Activated CD8-positive, alpha-beta memory T cell treated with anti-CD3 and anti-CD28 coated beads, Interleukin-2, amount 50 U/mL, for 24 hours (primary cell): ENCODE data around the gene CEP120.
"Not testable (repeated sequence)": the region's sequence is repeated elsewhere in the genome, so short reads cannot be mapped to it uniquely, and the experiment has no call there.

Experiments
- DNase-seq: peaks from one replicate; pipeline ENCODE4 v3.0.0-alpha.2; 2020; ENCODE audit errors: extremely low read depth

The CEP120 gene

DNA sequence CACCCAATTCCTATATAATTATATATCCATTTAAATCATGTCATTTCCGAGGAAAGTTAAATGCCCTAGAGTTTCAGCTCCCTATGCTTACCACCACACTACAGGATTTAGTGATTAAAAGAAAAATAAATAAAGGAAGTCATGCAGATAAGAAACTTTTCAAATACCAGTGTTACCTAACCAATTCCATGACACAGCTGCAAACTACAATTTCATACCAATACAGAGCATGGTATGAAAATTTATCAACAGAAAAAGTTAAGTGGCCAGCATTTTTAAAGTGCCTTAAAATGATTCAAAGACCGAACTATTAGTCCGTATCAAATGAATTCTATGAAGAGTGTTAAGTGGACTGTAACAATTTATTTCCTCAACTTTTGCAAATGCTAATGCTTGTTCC is 35.9 kb downstream of the CEP120 start:
- DNase-seq: no peak

DNA sequence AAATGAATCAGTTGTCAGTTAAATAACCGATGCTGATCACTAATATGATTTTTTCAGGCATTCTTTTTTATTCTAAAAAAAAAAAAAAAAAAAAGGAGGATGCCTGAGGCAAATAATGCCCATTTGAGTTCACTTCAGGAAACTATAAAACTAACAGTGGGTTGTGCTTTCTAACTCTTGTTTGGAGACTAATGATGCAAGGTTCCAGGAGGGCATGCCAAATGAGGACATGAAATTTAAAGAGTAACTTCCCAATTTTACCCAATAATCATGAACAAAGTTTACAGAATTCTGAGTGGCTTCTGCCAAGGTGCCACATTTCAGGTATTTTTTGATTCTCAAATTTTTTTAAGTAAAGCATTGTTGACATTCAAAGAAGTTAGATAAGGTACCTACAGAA is 41.0 kb downstream of the CEP120 start:
- no peak for DNase-seq

DNA sequence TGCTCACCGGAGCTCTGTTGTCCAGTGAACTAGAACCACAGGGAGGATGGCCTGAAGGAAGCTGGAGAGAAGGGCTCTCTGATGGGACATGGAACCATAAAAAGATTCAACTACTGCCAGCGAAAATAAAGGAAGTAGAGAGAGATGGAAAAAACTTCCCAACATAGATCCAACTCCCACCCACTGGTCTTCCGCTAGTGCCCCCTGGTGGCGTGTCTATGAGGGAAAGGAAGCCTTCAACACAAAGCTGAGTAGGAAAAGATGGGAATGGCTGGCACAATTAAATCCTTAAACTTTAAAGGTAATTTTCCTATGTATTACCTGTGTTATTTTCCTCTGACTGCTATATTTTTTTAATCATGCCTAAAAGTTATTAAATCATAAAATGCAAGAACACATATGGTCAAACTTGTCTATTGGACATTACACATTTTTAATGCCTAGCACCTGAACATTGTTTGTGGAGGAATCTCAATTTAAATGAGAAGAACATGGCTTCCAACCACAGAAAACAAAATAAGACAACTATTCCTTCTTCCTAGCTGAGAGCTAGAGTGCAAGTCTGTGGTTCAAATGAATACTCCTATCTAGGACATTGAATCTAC is 51.5 kb downstream of the CEP120 start:
- DNase-seq: no peak

DNA sequence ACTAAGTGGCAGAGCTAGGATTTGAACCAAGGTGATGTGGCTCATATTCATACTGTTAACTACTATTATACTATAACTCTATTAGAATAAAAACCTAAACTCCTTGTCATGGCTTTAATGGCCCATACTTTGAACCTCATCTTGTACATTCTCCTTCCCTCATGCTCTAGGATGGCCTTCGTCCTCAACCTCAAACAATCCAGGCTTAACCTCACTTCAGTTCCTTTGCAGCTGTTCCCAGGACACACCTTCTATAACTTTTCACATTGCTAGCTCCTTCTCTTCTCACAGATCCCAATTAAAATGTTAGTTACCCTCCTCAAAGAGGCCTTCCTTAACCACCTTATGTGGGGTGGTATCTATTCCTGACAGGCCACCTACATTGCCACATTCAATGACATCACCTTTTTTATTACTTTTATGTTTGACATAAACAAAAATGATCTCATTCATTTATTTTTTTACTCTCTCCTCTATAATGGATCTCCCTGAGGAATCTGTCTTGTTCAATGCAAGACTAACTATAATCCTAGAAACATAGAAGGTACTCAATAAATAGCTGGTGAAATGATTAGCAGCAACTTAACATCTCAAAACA is 53.7 kb downstream of the CEP120 start:
- no peak for DNase-seq

DNA sequence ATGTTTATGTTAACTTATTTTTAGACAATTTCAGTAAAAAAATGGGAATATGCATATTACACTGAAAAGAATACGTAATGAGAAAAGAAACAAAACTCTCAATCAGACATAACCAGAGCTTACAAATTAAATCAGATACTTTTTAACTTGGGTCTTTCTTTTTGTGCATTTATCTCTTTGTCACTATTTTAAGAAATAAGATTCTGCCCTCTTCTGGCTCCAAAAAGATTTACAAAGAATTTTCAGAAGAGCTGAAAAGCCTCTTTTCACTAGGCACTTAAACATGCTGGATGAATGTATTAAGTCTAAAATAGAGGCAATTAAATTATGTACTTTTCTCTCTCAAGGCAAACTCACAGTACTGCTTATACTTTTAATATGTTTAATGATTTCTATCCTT is 55.5 kb downstream of the CEP120 start:
- no peak for DNase-seq

DNA sequence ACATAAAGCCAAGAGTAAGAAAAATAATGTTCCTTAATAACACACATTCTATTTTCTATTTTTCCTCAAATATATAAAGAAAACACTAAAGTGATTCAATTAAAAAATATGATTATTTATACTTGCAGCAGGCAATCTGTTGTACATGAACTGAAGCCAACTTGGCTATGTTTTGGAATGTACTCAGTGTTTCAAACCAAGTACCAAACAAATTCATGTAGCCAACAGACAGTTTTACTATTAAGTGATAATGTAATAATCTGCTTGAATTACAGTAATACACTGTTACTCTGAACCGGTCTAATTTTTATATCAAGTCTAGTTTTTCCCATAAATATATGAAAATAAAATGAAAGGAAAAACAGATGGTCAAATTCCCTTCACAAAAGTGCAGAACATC is 58.0 kb downstream of the CEP120 start:
- no peak for DNase-seq

DNA sequence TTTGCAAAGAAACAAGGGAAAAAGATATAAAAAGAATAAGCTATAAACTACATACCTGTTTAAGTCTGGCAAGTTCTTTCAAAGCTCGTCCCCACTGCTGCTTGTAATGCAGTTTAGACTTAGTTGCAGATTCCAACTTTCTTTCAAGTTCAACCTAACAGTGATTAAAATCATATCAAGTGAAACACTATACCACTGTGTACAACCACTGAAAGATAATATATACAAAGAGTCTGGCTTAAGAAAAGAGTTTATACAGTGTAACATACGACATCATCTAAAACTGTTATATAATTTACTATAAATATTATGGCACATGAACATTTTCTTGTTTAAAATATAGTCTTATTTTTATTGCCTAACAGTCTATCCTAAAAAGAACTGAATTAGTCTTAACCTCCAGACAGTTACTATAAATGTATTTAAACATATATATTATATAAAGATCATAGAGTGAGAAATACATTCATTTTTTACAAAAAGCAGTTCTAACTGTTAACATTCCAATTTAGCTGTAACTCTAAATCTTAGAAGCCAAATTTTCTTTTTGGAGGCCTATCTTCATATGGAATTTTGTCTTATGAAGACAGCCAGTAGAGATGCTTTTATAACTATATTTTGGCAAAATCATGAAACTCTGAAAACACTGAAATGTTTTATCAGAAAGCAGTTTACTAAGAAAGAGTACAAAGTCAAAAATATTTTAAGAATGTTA is 58.6 kb downstream of the CEP120 start:
- no peak for DNase-seq

DNA sequence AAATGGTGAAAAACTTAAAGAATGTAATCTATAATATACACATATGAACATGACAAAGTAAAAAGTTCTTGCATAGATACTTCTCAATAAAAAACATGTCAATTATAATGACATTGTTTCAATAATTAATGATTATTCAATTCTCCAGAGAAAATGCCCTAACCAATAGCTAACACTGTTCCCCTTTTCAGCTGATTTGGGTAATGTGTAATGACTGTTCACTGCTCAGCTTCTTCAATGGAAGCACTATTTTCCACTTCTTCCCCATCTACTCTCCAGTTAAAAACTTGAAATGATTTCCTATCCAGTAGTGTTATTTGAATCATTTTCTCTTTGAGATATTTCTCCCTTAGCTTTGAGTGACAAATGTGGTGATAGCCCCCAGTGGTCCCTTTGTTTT is 62.3 kb downstream of the CEP120 start:
- no peak for DNase-seq

DNA sequence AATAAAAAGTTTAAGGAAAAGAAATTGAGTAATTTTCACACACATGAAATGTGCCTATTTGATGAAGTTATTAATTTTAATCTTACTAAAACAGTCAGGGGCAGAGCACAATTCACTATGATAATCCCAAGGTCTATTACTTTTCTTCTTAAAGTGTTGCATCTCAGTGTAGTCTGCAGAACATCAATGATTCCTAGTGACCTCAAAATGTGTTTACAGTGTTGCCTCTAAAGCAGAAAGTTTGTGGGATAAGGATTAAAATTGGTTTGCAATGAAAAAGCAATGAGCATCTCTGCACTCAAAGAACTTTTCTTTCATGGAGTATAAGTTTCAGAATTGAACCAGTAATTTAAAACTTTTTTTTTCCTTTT is 63.0 kb downstream of the CEP120 start:
- DNase-seq: no peak

DNA sequence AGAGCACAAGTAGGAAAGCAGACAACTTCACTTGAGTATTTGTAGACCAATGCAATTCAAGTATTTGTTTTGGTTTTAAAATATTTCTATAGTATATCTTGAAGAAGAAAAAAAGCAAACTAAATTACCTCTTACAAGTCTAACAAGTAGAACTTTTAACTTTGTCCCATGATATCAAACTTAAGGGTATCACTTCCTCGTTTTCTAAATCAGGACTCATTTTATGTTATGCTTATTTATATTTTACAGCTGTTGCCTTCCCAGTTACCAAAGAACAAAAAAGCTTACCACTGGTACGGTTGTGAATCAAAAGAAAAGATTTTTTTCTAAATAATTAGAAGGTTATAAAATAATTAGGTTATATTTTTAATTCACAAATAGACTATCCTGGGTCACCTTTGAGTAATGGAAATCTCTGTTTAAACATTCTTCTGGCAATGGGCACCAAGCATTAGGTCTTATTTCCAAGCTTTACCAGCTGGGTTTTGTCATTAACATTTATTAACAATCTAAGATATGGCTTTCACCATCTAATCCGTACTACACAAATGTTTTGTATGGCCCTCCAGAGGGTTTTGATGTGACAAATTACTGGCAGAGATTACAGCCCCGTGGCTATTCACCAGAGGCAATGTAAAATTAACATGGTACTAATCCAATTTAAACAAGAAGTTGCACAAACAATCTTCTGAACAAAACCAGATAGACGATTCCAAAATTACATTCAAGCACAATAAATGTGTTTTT is 63.6 kb downstream of the CEP120 start:
- no peak for DNase-seq

DNA sequence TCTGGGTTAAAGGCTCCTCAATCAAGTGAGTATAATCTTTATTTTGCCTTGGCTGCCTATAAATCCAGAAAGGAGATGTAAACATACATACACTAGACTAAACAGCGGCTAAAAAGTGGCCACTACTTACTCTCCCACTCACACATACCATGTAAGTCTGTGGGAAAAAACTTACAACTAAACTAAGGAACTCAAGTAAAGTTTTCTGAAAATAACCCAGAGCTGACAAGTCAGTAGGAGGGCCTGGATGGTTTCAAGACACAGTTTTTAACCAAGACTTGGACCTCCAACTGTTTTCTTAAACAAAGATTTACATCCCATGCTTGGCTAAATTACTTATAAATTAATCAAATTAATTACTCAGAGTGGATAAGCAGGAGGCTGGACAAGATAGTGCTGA is 64.5 kb downstream of the CEP120 start:
- no peak for DNase-seq

DNA sequence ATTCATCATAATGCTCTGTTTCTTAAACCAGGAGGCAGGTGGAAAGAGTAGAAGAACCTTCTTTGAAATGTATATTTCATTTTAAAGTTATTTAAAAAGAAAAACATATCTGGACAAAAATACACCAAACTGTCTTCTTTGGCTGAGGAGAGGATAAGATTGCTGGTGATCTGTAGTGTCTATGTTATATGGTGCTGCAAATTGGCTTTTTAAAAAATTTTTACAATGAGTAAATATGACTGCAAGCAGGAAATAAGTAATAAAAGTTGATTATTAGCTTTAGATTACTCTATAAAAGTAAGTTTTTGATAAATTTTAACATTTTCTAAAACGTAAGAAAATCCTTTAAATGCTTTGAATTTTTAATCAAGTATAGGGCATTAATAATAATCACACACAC is 64.9 kb downstream of the CEP120 start:
- no peak for DNase-seq

DNA sequence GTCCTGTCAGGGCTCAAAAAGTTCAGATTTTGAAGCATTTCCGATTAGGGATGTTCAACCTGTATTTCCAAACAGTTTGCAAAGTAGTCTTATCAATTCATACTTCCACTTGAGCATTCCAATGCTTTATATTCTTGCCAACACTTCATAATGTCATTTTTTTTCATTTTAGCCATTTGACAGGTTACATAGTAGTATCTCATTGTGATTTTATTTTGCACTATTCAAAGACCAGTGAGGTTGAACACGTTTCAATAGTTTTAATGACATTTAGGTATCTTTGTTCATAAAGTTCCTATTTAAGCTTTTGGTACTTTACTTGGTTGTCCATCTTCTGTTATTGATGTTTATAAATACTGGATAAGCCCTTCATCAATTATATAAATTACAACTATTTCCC is 71.4 kb downstream of the CEP120 start:
- no peak for DNase-seq

DNA sequence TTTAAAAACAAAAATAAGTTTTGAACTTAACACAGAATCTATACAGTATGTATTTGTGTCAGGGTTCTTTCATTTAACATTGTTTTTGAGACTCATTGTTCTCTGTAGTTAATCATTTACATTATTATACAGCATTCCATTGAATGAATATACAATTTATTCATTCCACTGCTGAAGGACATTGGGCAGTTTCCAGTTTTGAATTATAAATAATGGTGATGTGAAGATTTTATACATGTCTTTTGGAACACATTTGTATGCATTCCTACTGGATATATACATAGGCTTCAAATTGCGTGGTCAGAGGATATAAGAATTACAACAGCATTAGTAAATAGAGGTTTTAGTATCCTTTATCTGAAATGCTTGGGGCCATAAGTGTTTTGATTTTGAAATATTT is 72.0 kb downstream of the CEP120 start:
- no peak for DNase-seq

DNA sequence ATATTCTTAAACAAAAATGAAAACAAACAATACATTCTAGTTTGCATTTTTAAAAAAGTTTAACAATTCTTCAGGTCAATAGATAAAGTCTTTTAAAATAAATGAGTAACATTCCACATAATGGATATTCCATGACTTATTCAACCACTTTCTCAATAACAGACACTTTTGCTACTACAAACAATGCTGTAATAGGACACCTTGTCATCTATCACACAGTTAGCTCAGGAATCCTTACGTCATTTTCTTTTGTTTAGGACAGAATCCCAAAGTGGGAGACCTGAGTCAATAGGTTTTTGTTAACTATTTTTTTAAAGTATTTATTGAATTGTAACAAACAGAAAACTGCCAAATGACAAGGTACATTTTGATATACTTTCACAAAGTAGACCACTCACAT is 72.5 kb downstream of the CEP120 start:
- DNase-seq: no peak

DNA sequence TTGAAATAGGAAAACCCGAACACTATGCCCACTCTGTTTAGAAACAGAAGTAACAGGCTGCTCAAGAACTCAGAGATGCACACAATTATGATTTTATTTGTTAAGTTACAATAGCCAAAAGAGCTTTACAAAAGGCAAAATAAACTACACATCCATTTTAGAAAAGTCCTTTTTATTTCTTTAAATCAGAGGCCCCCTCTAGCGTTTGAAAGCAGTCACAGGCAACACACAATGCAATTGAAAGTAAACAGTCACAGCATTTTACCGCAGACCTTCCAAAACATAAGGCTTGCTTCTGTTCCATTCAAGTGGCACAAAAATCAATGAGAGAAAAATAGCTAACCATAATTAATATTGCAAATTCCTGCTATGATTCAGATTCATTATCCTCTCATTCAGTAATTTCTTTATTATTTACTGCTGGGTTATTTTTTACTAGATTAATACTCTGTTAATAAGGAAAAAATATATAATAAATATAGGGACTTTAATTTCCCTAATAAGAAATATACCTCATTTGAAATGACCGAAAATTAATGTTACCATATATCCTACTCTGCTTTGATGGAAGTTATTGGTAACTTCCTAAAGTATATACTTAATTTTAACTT is 78.3 kb downstream of the CEP120 start:
- DNase-seq: no peak

DNA sequence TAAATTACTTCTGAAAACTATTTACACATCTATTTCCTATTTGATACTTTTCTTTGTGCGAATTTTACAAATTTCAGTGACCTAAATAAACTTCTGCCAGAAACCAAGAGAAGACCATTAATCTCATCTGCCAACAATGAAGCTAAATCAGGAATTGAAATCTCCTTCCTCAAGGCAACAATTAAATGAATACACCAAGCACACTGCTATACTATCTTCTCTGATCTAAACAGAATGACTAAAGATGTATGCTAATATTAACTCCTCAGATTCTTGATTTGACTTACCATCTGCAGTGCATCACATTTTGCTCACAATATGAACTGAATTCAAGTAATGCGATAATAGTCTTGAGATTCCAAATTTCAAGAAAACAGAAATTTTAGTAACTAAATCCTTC is 82.3 kb downstream of the CEP120 start:
- no peak for DNase-seq

DNA sequence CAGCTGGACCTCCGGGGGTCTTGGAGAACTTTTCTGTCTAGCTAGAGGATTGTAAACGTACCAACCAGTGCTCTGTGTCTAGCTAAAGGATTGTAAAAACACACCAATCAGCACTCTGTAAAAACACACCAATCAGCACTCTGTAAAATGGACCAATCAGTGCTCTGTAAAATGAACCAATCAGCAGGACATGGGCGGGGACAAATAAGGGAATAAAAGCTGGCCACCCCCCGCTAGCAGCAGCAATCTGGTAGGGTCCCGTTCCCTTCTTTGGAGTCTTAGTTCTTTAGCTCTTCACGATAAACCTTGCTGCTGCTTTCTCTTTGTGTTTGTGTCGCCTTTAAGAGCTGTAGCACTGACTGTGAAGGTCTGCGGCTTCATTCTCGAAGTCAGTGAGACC is 114.8 kb downstream of the CEP120 start:
- DNase-seq: not testable (repeated sequence)

DNA sequence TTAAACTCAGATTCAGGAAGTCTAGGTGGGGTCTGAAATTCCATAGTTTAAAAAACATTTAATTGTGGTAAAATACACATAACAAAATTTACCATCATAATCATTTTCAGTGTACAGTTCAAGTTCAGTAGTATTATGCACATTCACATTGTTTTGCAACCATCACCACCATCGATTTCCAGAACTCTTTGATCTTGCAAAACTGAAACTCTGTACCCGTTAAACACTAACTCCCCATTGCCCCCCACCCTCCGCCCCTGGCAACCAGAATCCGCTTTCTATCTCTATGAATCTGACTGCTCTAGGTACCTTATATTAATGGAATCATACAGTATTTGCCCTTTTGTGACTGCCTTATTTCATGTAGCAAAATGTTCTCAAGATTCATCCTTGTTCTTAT is 117.5 kb downstream of the CEP120 start:
- DNase-seq: no peak

DNA sequence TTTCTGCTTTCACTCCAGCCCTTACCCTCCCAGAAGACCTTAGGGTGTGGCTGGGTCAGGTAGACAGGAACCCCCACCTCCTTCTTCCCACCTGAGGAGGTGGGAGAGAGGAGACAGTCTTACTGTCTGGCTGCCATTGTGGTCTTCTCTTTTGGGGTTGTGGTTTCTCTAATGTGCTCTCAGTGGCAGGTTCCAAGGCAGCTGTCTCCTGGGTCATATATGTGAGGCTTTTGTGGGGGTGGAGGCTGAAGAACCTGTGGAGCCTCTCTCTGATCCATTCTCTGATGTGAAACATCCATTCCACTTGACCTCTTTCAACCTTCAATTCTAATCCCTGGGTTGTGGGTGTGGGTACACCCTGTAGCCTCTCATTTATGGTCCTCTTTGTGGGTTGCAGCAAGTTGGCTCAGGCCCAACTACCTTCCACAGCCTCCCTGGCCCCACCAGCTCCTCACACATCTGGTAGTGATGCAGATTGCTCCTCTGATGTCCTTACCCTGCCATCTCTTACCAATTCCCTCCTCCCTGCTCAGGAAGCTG is 118.4 kb downstream of the CEP120 start:
- DNase-seq: no peak

DNA sequence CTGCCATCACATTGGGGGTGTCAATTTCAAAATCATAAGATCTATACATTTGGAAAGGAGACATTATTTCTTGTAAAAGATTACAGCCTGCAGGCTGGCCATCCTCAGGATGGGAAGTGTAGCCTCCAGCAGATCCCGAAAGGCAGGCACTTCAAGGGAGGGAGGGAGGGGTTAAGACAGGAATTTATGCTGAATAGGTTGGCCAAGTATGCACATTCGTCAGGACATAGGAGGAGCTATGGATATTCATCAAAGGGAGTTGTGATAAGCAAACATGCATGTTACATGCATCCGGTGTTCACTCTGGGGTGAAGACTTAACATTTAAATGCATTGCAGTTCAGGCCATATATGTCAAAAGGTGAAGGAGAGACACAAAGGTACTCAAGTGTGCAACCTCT is 119.4 kb downstream of the CEP120 start:
- DNase-seq: no peak

DNA sequence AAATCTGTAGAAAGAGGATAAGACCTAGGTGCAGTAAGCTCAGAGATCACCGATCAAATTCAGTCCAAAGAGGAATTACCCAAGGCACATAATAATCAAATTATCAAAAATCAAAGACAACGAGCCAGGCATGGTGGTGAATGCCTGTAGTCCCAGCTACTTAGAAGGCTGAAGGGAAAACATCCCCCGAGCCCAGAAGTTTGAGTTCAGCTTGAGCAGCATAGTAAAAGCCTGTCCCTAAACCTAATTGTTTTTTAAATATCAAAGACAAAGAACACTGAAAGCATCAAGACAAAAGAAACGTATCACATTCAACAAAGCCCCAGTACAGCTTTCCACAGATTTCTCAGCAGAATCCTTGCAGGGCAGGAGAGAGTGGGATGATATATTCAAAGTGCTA is 122.9 kb downstream of the CEP120 start:
- DNase-seq: no peak
